H1 (cell line): ENCODE results near the gene HSD17B2. TPM values are rescaled to one million over a fixed set of nuclear protein-coding genes. Genes with fewer than 3 reads are reported as not detected.

Experiments used
- CTCF ChIA-PET: fragments of 300-600 bp; sonication (Branson Sonifier 250); formaldehyde crosslinking; loops from one replicate; lab custom pipeline; 2021; ENCODE audit not compliant: partially characterized antibody; lab: Charles Lee
- POLR2A ChIA-PET: fragments of 300-600 bp; sonication (Branson Sonifier 250); formaldehyde crosslinking; loops from one replicate; lab custom pipeline; 2021; ENCODE audit warnings: inconsistent platforms; ENCODE audit not compliant: partially characterized antibody; lab: Charles Lee
- DNase-seq, 2 experiments: peaks; one replicate each; pipeline versions ENCODE4 v3.0.0 to v3.0.0-alpha.2; 2010 to 2022; ENCODE audit warnings: low spot score in 2 of 2, low read depth in 1 of 2, mixed read lengths in 1 of 2
- FAIRE-seq: peaks from 2 replicates; lab custom pipeline; 2011; peaks lifted over from hg19 to GRCh38; lab: Jason Lieb, UNC
- H2AFZ ChIP-seq: 2 replicates; pipeline ENCODE4 v1.8.1; 2012; ENCODE audit warnings: low read length, inconsistent platforms
- H2AK5ac ChIP-seq: 2 replicates; pipeline ENCODE4 v1.6.1; 2013; ENCODE audit warnings: low read depth, low read length
- H2BK120ac ChIP-seq: replicated peaks from 2 replicates; pipeline ENCODE3; 2013; ENCODE audit warnings: low read depth, low read length, inconsistent platforms
- H2BK12ac ChIP-seq: 2 replicates; pipeline ENCODE4 v1.6.1; 2013; ENCODE audit warnings: low read depth, low read length
- H2BK15ac ChIP-seq: 2 replicates; pipeline ENCODE4 v1.6.1; 2013; ENCODE audit warnings: low read length
- H2BK20ac ChIP-seq: 2 replicates; pipeline ENCODE4 v1.6.1; 2013; ENCODE audit warnings: low read length
- H2BK5ac ChIP-seq: 2 replicates; pipeline ENCODE4 v1.6.1; 2013; ENCODE audit warnings: low read depth, low read length
- H3K14ac ChIP-seq: 2 replicates; pipeline ENCODE4 v1.6.1; 2013; ENCODE audit warnings: inconsistent platforms; ENCODE audit not compliant: insufficient read length
- H3K18ac ChIP-seq: 2 replicates; pipeline ENCODE4 v1.6.1; 2013; ENCODE audit warnings: low read length; ENCODE audit errors: extremely low read depth
- H3K23ac ChIP-seq: 2 replicates; pipeline ENCODE4 v1.6.1; 2013; ENCODE audit warnings: inconsistent platforms; ENCODE audit not compliant: insufficient read length
- H3K23me2 ChIP-seq: 2 replicates; pipeline ENCODE4 v1.6.1; 2013; ENCODE audit warnings: low read depth, low read length
- H3K27ac ChIP-seq: 2 replicates; pipeline ENCODE4 v1.6.1; 2011; ENCODE audit warnings: low read depth, low read length, inconsistent platforms
- H3K27me3 ChIP-seq, 4 experiments: replicated peaks in 1 of 4; 1 replicate in 1 of 4; 2 replicates in 3 of 4; pipeline versions ENCODE4 v1.6.1 to v1.8.1; 2011 to 2013; ENCODE audit warnings: low read length in 3 of 4, mild to moderate bottlenecking in 3 of 4, inconsistent platforms in 2 of 4, mixed read lengths in 2 of 4, moderate library complexity in 1 of 4; ENCODE audit not compliant: control insufficient read depth in 3 of 4, insufficient read depth in 3 of 4; ENCODE audit errors: extremely low read depth in 1 of 4
- H3K36me3 ChIP-seq, 4 experiments: 2 replicates each; pipeline versions ENCODE4 v1.6.1 to v1.8.1; 2011 to 2013; ENCODE audit warnings: mild to moderate bottlenecking in 4 of 4, low read length in 3 of 4, moderate library complexity in 2 of 4, control low read depth in 1 of 4, inconsistent platforms in 1 of 4; ENCODE audit not compliant: insufficient read depth in 4 of 4, control insufficient read depth in 2 of 4
- H3K4ac ChIP-seq: replicated peaks from 2 replicates; pipeline ENCODE3; 2013; ENCODE audit warnings: low read length, low read depth, mixed read lengths, inconsistent platforms; ENCODE audit not compliant: insufficient read length
- H3K4me1 ChIP-seq, 4 experiments: replicated peaks in 1 of 4; 1 replicate in 1 of 4; 2 replicates in 3 of 4; pipeline versions ENCODE4 v1.6.1 to v1.8.1; 2011 to 2013; ENCODE audit warnings: low read length in 3 of 4, inconsistent platforms in 2 of 4, mixed read lengths in 1 of 4; ENCODE audit not compliant: insufficient read depth in 4 of 4, control insufficient read depth in 3 of 4
- H3K4me2 ChIP-seq, 2 experiments: 2 replicates each; pipeline versions ENCODE4 v1.6.1 to v1.8.1; 2011 to 2013; ENCODE audit warnings: low read depth in 2 of 2, low read length in 2 of 2, control low read depth in 1 of 2, inconsistent platforms in 1 of 2, mild to moderate bottlenecking in 1 of 2; ENCODE audit not compliant: insufficient read depth in 1 of 2
- H3K4me3 ChIP-seq, 4 experiments: fragments of 200-600, 300-600 bp in 1 of 4; sonication (generic), shearing (Covaris generic), sonication (Bioruptor Twin) in 1 of 4; 2 replicates each; pipeline versions ENCODE4 v1.5.1 to v1.8.1; 2011 to 2016; ENCODE audit warnings: low read length in 4 of 4, low read depth in 3 of 4, control low read depth in 2 of 4, inconsistent platforms in 2 of 4, mild to moderate bottlenecking in 2 of 4, mixed read lengths in 1 of 4, moderate library complexity in 1 of 4; ENCODE audit not compliant: insufficient read depth in 2 of 4; ENCODE audit errors: extremely low read depth in 1 of 4
- H3K56ac ChIP-seq: replicated peaks from 2 replicates; pipeline ENCODE3; 2013; ENCODE audit warnings: low read depth, mild to moderate bottlenecking, mixed read lengths, low read length, inconsistent platforms; ENCODE audit not compliant: insufficient read length
- H3K79me1 ChIP-seq: 2 replicates; pipeline ENCODE4 v1.6.1; 2013; ENCODE audit warnings: low read depth, low read length, control low read depth
- H3K79me2 ChIP-seq, 2 experiments: 2 replicates each; pipeline versions ENCODE4 v1.6.1 to v1.8.1; 2012 to 2013; ENCODE audit warnings: low read length in 2 of 2, mild to moderate bottlenecking in 2 of 2, inconsistent platforms in 1 of 2; ENCODE audit not compliant: insufficient read depth in 2 of 2, control insufficient read depth in 1 of 2
- H3K9ac ChIP-seq, 4 experiments: replicated peaks in 1 of 4; 1 replicate in 1 of 4; 2 replicates in 3 of 4; pipeline versions ENCODE4 v1.6.1 to v1.8.1; 2011 to 2013; ENCODE audit warnings: low read depth in 3 of 4, low read length in 3 of 4, control low read depth in 2 of 4, mild to moderate bottlenecking in 2 of 4, moderate library complexity in 2 of 4, inconsistent platforms in 1 of 4; ENCODE audit errors: extremely low read depth in 1 of 4
- H3K9me3 ChIP-seq, 2 experiments: 2 replicates each; pipeline versions ENCODE4 v1.6.1 to v1.8.1; 2012 to 2013; ENCODE audit warnings: mild to moderate bottlenecking in 2 of 2, moderate library complexity in 2 of 2, control low read depth in 1 of 2, inconsistent platforms in 1 of 2, low read depth in 1 of 2, low read length in 1 of 2, mixed read lengths in 1 of 2; ENCODE audit not compliant: insufficient read depth in 2 of 2
- H4K20me1 ChIP-seq, 2 experiments: replicated peaks in 1 of 2; 2 replicates each; pipeline versions ENCODE3 to v1.8.1; 2011 to 2013; ENCODE audit warnings: inconsistent platforms in 2 of 2, low read length in 2 of 2, mild to moderate bottlenecking in 1 of 2; ENCODE audit not compliant: insufficient read depth in 2 of 2, control insufficient read depth in 1 of 2
- H4K5ac ChIP-seq: 2 replicates; pipeline ENCODE4 v1.6.1; 2013; ENCODE audit warnings: low read length, low read depth, mixed read lengths, inconsistent platforms; ENCODE audit not compliant: insufficient read length
- H4K8ac ChIP-seq: 2 replicates; pipeline ENCODE4 v1.8.0; 2013; ENCODE audit warnings: mild to moderate bottlenecking, moderate library complexity, low read length, inconsistent platforms; ENCODE audit not compliant: insufficient read depth; ENCODE audit errors: extremely low read depth
- H4K91ac ChIP-seq: replicated peaks from 2 replicates; pipeline ENCODE3; 2013; ENCODE audit warnings: low read length, mixed read lengths, inconsistent platforms; ENCODE audit not compliant: insufficient read length
- BACH1 ChIP-seq: IDR thresholded peaks from 2 replicates; pipeline ENCODE4 v1.6.1; 2012; ENCODE audit warnings: low read length, improper control_type of control experiment
- BRCA1 ChIP-seq: IDR thresholded peaks from 2 replicates; pipeline ENCODE4 v1.6.1; 2012; ENCODE audit warnings: low read depth, low read length, improper control_type of control experiment
- CBX5 ChIP-seq: fragments of 300-800, 300-1000 bp; sonication (generic); IDR thresholded peaks from 2 replicates; pipeline ENCODE4 v1.7.1; 2016; ENCODE audit warnings: antibody characterized with exemption, low read length, low read depth
- CTCF ChIP-seq, 3 experiments: IDR thresholded peaks; 1 replicate in 2 of 3; 2 replicates in 1 of 3; pipeline versions ENCODE4 v1.5.1 to v1.6.1; 2011; ENCODE audit warnings: low read length in 3 of 3, mild to moderate bottlenecking in 3 of 3, inconsistent platforms in 2 of 3, low read depth in 1 of 3, moderate library complexity in 1 of 3; ENCODE audit not compliant: insufficient read depth in 1 of 3; ENCODE audit errors: control extremely low read depth in 1 of 3
- JUND ChIP-seq: IDR thresholded peaks from 2 replicates; pipeline ENCODE4 v1.6.1; 2011; ENCODE audit warnings: mild to moderate bottlenecking, improper control_type of control experiment, low read length
- MAX ChIP-seq: IDR thresholded peaks from 2 replicates; pipeline ENCODE4 v1.6.1; 2012; ENCODE audit warnings: inconsistent platforms
- RAD21 ChIP-seq, 2 experiments: IDR thresholded peaks in 1 of 2; conservative IDR thresholded peaks in 1 of 2; 2 replicates each; pipeline ENCODE4 v1.6.1; 2011; ENCODE audit warnings: low read depth in 2 of 2, low read length in 2 of 2, improper control_type of control experiment in 1 of 2, inconsistent platforms in 1 of 2, mild to moderate bottlenecking in 1 of 2, moderate library complexity in 1 of 2
- USF2 ChIP-seq: IDR thresholded peaks from 2 replicates; pipeline ENCODE4 v1.6.1; 2011; ENCODE audit warnings: low read length, improper control_type of control experiment
- WGBS, 2 experiments: shearing (Covaris generic) in 1 of 2; methylation state at CpG; one replicate each; pipeline versions ENCODE4 v1.1.6 to v1.1.7; 2013 to 2015; ENCODE audit warnings: low lambda C conversion rate in 2 of 2, mixed read lengths in 2 of 2, inconsistent platforms in 1 of 2, low coverage in 1 of 2, missing lambda C conversion rate in 1 of 2; ENCODE audit not compliant: insufficient replicate concordance in 2 of 2, insufficient coverage in 1 of 2, insufficient read length in 1 of 2; ENCODE audit errors: extremely low coverage in 1 of 2, missing lambda C conversion rate in 1 of 2; 5-methylcytosine and 5-hydroxymethylcytosine counted together
- polyA plus RNA-seq, 7 experiments: library from polyadenylated mRNA; depleted of rRNA in 3 of 7; stranded (reverse) in 5 of 7; unstranded in 2 of 7; fragments of >200 nt in 5 of 7; fragments of 200-250 nt in 2 of 7; gene quantifications; 1 replicate in 5 of 7; 2 replicates in 1 of 7; 4 replicates in 1 of 7; pipeline versions ENCODE4 v1.2.1 to v1.2.3, GENCODE V29; 2011 to 2013; ENCODE audit warnings: missing spikeins in 2 of 7, mixed read lengths in 2 of 7
- total RNA-seq: library from RNA; stranded (reverse); fragmentation: NEBNext Ultra II Directional; extraction: Animal tissue kit (Norgen Biotek cat#: 25700); gene quantifications from 2 replicates; pipeline ENCODE4 v1.2.1, GENCODE V29; 2021

The HSD17B2 gene
- total and polyA plus RNA-seq, 2 of the 8 experiments (the other 6 are each of a cell fraction or from before 2014, with no cell fraction given): not detected

- WGBS, 2 experiments: 87% methylated on average over 6 of the region's 6 CpGs; no CpG with 5 or more reads in 1 of the 2 experiments
- no peak overlapping the region for H2AFZ ChIP-seq
- no peaks in the 10 kb centered on the region for H3K79me2 ChIP-seq
- H3K4ac ChIP-seq: no peak overlapping the region
- H3K9me3 ChIP-seq: peaks cover 18 to 21% of the 10 kb centered on the region in 2 experiments
- H3K36me3 ChIP-seq: no peaks in the 10 kb centered on the region
- no peak overlapping the region for H2BK12ac ChIP-seq
- no peak overlapping the region for H3K18ac ChIP-seq
- no peak overlapping the region for H4K8ac ChIP-seq
- no peaks in the 10 kb centered on the region for H3K27me3 ChIP-seq
- H4K5ac ChIP-seq: no peak overlapping the region
- no peak overlapping the region for H3K4me3 ChIP-seq
- H3K9ac ChIP-seq: no peak overlapping the region
- FAIRE-seq (no peak), DNase-seq (no peak)
- H4K20me1 ChIP-seq: no peaks in the 10 kb centered on the region
- no peak overlapping the region for H2BK15ac ChIP-seq
- H3K23ac ChIP-seq: no peak overlapping the region
- no peak overlapping the region for H2BK5ac ChIP-seq
- no peak overlapping the region for H3K14ac ChIP-seq
- no peaks in the 10 kb centered on the region for H3K4me1 ChIP-seq
- ChIA-PET POLR2A (no interaction called here), CTCF (interaction anchor here (2.2 kb wide), 1 partner anchor 64 kb away, joined by 4 read pairs; no protein-coding TSS in a partner anchor)
- no peak overlapping the region for H2BK120ac ChIP-seq
- no peaks in the 10 kb centered on the region for H3K23me2 ChIP-seq
- no peak overlapping the region for H3K56ac ChIP-seq
- no peak overlapping the region for H2AK5ac ChIP-seq
- no peak overlapping the region for H4K91ac ChIP-seq
- H3K27ac ChIP-seq: no peak overlapping the region
- no peaks in the 10 kb centered on the region for H3K79me1 ChIP-seq
- no peak overlapping the region for H3K4me2 ChIP-seq
- H2BK20ac ChIP-seq: no peak overlapping the region
- TF ChIP-seq JUND (no peak), BRCA1 (no peak), MAX (no peak), CBX5 (no peak), CTCF (IDR thresholded peaks at IDR 0.05; ENCODE audit: control extremely low read depth in 1 of 3, insufficient read depth in 1 of 3, low read depth in 1 of 3, low read length in 3 of 3) (no peak), BACH1 (no peak), USF2 (no peak), RAD21 (IDR thresholded peaks at IDR 0.05 in 1 of 2, conservative IDR thresholded peaks at IDR 0.05 in 1 of 2; ENCODE audit: low read depth in 2 of 2, low read length in 2 of 2) (no peak)
Observed at GRCh38 chr16:82005027-82005830, 29.8 kb upstream of the HSD17B2 start.
